ENCODE measurements around the gene CPSF3. TPM values are rescaled to one million over a fixed set of nuclear protein-coding genes. Genes with fewer than 3 reads are reported as not detected.

CPSF3 gene
- total RNA-seq, 1 donor, result 38.4 TPM

DNA sequence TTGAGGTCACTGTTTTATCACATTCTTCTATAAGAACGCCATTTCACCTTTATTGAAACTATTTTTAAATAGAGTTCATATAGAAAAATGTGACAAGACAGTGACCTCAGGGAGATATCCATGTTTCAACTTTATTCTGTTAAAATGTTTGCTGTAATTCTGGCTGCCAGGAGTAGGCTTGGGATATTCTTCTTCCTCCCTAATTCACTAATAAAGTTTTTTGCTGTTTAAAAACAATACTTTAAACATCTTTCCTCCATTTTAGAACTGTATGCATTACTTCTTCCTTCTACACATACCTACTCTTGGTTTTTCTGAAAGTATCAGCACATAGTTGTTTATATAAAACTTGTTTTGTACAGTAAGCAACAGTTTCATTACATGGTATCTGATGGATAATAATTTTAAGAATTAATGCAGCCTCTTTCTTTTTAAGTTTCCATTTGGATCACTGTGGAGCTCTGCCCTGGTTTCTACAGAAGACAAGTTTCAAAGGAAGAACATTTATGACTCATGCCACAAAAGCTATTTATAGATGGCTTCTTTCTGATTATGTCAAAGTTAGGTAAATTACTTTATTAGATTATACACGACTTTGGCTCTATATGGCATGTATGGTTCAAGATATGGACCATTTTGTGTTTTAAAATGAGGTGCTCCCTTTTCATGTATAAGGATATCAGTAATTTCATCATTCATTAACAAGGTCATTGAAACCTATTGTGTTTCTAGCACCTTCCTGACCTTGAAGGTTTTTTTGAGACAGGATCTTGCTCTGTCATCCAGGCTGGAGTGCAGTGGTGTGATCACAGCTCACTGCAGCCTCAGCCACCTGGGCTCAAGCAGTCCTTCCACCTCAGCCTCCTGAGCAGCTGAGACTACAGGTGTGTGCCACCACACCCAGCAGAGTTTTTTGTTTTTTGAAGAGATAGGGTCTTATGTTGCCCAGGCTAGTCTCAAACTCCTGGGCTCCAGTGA is 7.2 kb downstream of the CPSF3 start:
- Histone ChIP-seq H2AFZ (ENCODE audit: low read length) (no peak overlapping the region), H3K79me2 (ENCODE audit: insufficient read depth, low read length) (peaks cover 21% of the 10 kb centered on the region), H3K27ac (ENCODE audit: low read depth, low read length) (peak overlapping the region; percentile 6), H3K4me2 (ENCODE audit: insufficient read depth, low read length) (no peak overlapping the region), H4K20me1 (ENCODE audit: insufficient read depth, low read length) (no peaks in the 10 kb centered on the region), H3K4me1 (ENCODE audit: insufficient read depth, low read length) (peaks cover 19% of the 10 kb centered on the region), H3K9me3 (ENCODE audit: low read depth, low read length) (no peaks in the 10 kb centered on the region), H3K36me3 (ENCODE audit: insufficient read depth, low read length) (peaks cover 32% of the 10 kb centered on the region), H3K4me3 (ENCODE audit: insufficient read depth, low read length) (no peak overlapping the region), H3K27me3 (ENCODE audit: insufficient read depth, low read length) (no peaks in the 10 kb centered on the region)
- no peak for DNase-seq (ENCODE audit: insufficient read length, low spot score, missing footprints)
- TF ChIP-seq, protein P1, sequence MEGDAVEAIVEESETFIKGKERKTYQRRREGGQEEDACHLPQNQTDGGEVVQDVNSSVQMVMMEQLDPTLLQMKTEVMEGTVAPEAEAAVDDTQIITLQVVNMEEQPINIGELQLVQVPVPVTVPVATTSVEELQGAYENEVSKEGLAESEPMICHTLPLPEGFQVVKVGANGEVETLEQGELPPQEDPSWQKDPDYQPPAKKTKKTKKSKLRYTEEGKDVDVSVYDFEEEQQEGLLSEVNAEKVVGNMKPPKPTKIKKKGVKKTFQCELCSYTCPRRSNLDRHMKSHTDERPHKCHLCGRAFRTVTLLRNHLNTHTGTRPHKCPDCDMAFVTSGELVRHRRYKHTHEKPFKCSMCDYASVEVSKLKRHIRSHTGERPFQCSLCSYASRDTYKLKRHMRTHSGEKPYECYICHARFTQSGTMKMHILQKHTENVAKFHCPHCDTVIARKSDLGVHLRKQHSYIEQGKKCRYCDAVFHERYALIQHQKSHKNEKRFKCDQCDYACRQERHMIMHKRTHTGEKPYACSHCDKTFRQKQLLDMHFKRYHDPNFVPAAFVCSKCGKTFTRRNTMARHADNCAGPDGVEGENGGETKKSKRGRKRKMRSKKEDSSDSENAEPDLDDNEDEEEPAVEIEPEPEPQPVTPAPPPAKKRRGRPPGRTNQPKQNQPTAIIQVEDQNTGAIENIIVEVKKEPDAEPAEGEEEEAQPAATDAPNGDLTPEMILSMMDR (IDR thresholded peaks at IDR 0.05; ENCODE audit: extremely low read depth, low read depth, low read length), result no peak

DNA sequence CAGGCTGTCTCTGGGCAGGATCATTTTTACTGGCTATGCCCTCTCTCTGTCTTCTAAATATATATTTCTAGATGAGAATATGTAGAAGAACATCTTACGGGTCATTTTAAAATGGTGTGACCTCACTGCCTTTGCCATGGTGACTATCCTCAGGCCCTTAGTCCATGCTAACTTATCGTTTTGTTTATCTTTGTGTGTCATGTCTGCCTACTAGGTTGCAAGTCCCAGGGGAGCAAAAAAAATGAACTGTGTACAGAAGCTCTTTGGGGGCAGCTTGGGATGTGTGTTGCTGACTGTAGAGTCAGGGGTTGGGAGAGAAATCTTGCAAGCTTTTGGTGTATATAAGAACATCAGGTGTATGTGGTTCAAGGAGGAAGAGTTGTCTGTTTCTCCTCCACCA is 11.0 kb downstream of the CPSF3 start:
- H3K27me3 ChIP-seq (ENCODE audit: insufficient read depth, low read length), result no peaks in the 10 kb centered on the region
- peak; percentile 8 for DNase-seq (ENCODE audit: insufficient read length, low spot score, missing footprints)
- TF ChIP-seq, protein P1 (IDR thresholded peaks at IDR 0.05; ENCODE audit: extremely low read depth, low read depth, low read length), result no peak
- no peak overlapping the region for H3K4me3 ChIP-seq (ENCODE audit: insufficient read depth, low read length)
- no peak overlapping the region for H3K4me2 ChIP-seq (ENCODE audit: insufficient read depth, low read length)
- no peak overlapping the region for H3K27ac ChIP-seq (ENCODE audit: low read depth, low read length)
- H4K20me1 ChIP-seq (ENCODE audit: insufficient read depth, low read length), result no peaks in the 10 kb centered on the region
- no peak overlapping the region for H2AFZ ChIP-seq (ENCODE audit: low read length)
- H3K36me3 ChIP-seq (ENCODE audit: insufficient read depth, low read length), result peaks cover 52% of the 10 kb centered on the region
- H3K9me3 ChIP-seq (ENCODE audit: low read depth, low read length), result no peaks in the 10 kb centered on the region
- peaks cover 12% of the 10 kb centered on the region for H3K4me1 ChIP-seq (ENCODE audit: insufficient read depth, low read length)
- H3K79me2 ChIP-seq (ENCODE audit: insufficient read depth, low read length), result no peaks in the 10 kb centered on the region

DNA sequence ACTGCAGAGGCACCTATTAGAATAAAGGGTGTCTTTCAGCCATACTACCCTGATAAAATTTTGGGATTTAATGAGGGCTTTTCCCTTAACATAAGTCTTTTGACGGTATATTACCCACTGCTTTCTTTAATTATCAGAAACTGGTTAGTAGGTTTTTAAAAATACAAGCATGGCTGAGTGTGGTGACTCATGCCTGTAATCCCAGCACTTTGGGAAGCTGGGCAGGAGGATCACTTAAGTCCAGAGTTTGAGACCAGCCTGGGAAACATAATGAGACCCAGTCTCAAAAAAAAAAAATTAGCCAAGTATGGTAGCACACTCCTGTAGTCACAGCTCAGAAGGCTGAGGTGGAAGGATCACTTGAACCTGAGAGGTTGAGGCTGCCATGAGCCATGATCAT is 16.1 kb downstream of the CPSF3 start:
- TF ChIP-seq, protein P1 (IDR thresholded peaks at IDR 0.05; ENCODE audit: extremely low read depth, low read depth, low read length), result no peak
- Histone ChIP-seq H4K20me1 (ENCODE audit: insufficient read depth, low read length) (no peaks in the 10 kb centered on the region), H2AFZ (ENCODE audit: low read length) (no peak overlapping the region), H3K9me3 (ENCODE audit: low read depth, low read length) (no peaks in the 10 kb centered on the region), H3K79me2 (ENCODE audit: insufficient read depth, low read length) (no peaks in the 10 kb centered on the region), H3K4me3 (ENCODE audit: insufficient read depth, low read length) (no peak overlapping the region), H3K4me1 (ENCODE audit: insufficient read depth, low read length) (peaks cover 21% of the 10 kb centered on the region), H3K27me3 (ENCODE audit: insufficient read depth, low read length) (no peaks in the 10 kb centered on the region), H3K36me3 (ENCODE audit: insufficient read depth, low read length) (peaks cover 49% of the 10 kb centered on the region), H3K27ac (ENCODE audit: low read depth, low read length) (peak overlapping the region; percentile 82), H3K4me2 (ENCODE audit: insufficient read depth, low read length) (no peak overlapping the region)
- no peak for DNase-seq (ENCODE audit: insufficient read length, low spot score, missing footprints)

DNA sequence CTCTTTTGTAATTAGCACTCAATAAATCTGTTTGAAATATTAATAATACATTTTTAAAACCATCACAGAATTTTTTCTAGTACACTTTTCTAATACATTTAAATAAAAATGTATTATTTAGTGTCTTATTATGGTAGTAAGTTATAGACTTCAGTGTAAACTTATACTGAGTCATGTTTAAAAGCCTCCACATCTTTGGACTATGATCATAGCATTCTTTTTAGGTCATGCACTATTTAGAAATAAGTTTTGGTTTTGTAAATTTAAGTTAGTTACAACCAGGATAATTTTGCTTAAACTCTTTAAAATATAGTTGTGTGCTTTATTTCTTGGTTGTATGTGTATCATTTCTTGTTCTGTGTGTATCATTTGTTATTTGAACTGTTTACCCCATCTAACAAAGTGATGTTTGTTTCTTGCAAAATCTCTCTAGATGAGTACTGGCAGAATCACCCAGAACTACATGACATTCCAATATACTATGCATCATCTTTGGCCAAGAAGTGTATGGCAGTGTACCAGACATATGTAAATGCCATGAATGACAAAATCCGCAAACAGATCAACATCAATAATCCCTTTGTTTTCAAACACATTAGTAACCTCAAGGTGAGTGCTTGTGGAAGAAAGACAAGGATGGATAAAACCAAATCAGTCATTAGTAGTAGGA is 16.7 kb downstream of the CPSF3 start:
- Histone ChIP-seq H3K79me2 (ENCODE audit: insufficient read depth, low read length) (no peaks in the 10 kb centered on the region), H3K4me2 (ENCODE audit: insufficient read depth, low read length) (peak overlapping the region; percentile 20), H3K4me1 (ENCODE audit: insufficient read depth, low read length) (peaks cover 19% of the 10 kb centered on the region), H4K20me1 (ENCODE audit: insufficient read depth, low read length) (no peaks in the 10 kb centered on the region), H3K27me3 (ENCODE audit: insufficient read depth, low read length) (no peaks in the 10 kb centered on the region), H3K27ac (ENCODE audit: low read depth, low read length) (peak overlapping the region; percentile 82), H3K4me3 (ENCODE audit: insufficient read depth, low read length) (no peak overlapping the region), H2AFZ (ENCODE audit: low read length) (no peak overlapping the region), H3K9me3 (ENCODE audit: low read depth, low read length) (no peaks in the 10 kb centered on the region), H3K36me3 (ENCODE audit: insufficient read depth, low read length) (peaks cover 52% of the 10 kb centered on the region)
- TF ChIP-seq, protein P1 (IDR thresholded peaks at IDR 0.05; ENCODE audit: extremely low read depth, low read depth, low read length), result no peak
- no peak for DNase-seq (ENCODE audit: insufficient read length, low spot score, missing footprints)
